GM03348 (cell line): Measurements from ENCODE around the gene MCM10.
"Not testable (repeated sequence)": the region's sequence is repeated elsewhere in the genome, so short reads cannot be mapped to it uniquely, and the experiment has no call there.

Source experiments
- DNase-seq: peaks from one replicate; pipeline ENCODE4 v3.0.0; 2012; ENCODE audit warnings: low spot score

Gene MCM10

GRCh38 chr10:13221572-13221971, 60.2 kb downstream of the MCM10 start:
- no peak for DNase-seq

- DNase-seq: no peak
These were observed 60.8 kb downstream of the MCM10 start for GRCh38 chr10:13222151-13222550.

GRCh38 chr10:13222566-13222965, 61.2 kb downstream of the MCM10 start:
- DNase-seq: no peak

- no peak for DNase-seq
These were observed 61.9 kb downstream of the MCM10 start for GRCh38 chr10:13223241-13223640.

DNA sequence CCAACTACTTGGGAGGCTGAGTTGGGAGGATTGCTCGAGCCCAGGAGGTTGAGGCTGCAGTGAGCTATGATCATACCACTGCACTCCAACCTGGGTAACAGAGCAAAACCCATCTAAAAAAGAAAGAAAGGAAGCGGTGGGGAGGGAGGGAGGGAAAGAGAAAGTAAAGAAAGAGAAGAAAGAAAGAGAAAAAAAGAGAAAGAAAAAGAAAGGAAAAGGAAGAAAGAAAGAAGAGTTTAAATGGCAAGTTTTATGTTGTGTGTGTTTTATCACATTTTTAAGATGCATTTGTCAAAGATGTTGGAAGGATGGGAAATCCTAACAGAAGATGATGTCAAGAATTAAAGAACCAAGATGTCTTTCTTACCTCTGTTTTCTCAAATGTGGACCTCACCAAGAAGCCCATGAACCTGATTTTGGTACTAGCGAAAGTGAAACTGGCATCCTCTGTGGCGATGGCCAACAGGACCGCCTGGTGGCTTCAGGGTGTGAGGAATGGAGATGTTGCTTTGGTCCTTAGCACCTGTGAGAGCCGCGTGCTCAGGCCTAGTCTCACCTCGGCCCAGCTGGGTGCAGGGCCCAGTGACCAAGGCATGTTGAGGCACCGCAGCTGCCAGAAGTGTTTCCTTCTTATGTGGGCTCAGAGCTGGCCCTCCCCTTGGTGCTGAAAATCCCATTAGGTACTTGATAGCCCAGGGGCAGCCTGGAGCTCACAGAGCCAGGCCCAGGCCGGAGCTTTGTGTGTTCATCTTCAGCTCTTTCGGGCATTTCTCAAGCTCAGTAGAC, 63.0 kb downstream of the MCM10 start:
- no peak for DNase-seq

- DNase-seq: no peak
These were observed 64.2 kb downstream of the MCM10 start for GRCh38 chr10:13225601-13226000.

- no peak for DNase-seq
These were observed 65.7 kb downstream of the MCM10 start for GRCh38 chr10:13227031-13227430.

GRCh38 chr10:13231190-13231589, 69.8 kb downstream of the MCM10 start:
- DNase-seq: no peak

DNA sequence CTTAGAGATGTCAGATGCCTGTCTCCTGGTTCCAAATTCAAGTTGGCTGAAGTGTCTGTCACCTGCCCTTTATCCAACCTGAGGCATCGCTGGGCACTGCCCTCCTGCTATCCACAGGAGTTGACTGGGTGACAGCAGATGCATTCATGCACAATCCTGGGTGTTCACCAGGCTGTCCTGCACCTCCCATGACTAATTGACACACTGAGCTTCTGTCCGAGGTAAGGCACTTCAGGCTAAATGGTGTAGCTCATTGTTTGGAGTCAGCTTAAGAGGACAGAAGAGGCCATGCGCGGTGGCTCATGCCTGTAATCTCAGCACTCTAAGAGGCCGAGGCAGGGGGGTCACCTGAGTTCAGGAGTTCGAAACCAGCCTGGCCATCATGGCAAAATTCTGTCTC, 70.5 kb downstream of the MCM10 start:
- no peak for DNase-seq

DNA sequence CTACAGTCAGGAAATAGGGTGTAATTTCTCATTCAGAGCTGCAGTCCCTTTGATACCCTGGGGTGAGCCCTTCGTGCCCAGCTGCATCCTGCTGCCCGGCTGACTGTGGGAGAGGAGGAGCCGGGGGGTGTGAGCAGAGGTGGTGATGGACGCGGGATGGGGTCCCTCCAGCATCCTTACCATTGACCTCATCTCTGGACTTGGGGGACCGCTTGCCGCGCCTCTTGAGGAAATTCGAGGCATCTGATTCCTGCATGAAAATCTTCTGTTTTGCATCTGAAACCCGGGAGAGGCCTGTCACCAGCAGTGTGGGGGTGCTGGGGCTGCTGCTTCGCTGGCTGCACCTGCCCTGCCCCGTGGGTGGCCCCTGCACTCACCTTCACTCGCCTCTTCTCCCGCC, 72.0 kb downstream of the MCM10 start:
- no peak for DNase-seq

DNA sequence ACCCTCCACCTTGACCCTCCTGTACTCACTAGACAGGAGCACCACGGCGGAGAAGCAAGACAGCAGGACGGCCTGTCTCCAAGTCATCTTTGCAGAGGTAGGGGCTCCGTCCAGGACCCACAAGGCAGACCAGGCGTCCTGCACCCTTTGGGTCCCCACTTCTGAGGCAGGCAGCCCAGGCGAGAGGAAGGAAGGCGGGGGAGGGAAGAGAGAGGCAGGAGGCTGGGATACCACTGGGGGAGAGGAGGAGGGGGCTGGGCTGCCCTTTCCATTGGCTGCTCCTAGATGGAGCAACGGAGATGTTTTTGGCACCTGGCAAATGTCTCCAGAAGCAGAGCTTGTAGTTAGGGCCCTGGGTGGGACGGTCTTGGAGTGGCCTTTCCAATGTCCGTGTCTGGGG, 72.8 kb downstream of the MCM10 start, which contains the start of gene UCMA:
Gene UCMA (minus strand): TSS at position 203 of the 400 bp plus-strand sequence. CDS start 116 bp downstream, at position 87.
- no peak for DNase-seq

DNA sequence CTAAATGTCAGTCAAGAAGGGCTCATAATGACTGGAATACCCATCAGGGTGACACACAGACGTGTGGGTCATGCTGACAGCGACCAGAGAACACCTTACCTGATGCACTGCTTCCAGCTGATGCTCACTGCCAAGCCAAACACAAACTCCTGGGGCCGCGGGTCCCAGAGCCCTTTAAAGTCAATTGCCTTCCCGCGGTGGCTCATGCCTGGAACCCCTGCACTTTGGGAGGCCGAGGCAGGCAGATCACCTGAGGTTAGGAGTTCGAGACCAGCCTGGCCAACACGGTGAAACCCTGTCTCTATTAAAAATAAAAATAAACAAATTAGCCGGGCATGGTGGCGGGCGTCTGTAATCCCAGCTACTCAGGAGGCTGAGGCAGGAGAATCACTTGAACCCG, 73.4 kb downstream of the MCM10 start:
- not testable (repeated sequence) for DNase-seq

- no peak for DNase-seq
These were observed 75.3 kb downstream of the MCM10 start for GRCh38 chr10:13236638-13237037.

DNA sequence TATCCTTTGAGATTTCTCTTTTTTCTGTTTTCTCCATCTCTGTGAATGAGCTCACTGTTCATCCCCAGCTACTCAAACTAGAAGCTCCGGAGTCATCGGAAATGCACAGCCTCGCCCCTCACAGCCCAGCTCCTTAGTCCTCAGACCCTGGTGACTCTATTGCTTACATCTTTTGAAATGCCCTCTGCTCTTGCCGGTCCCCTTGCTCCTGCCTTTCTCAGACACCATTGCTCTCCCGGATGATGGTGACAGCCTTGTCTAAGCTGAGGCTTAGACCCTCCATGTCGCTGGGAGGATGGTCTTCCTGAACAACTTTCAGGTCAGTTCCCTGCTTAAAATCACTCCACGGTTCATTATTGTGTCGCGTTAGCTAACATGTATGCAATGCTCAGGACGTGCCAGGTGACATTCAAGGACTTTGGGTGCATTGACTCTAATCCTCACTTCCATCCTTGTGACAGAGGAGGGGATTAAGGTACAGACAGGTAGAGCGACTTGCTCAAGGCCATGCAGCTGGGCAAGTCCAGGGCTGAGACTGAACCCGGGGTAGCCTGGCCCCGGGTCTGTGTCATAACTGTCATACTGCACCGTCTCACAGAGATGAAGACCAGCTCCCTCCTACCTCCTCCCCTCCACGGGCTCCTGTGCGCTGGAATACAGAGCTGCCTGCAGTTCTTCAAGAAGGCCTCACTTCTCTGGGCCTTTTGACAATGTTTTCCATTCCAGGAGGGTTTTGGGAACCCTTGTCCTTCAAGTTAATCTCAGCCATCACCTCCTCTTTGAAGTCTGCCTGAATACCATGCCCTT, 77.1 kb downstream of the MCM10 start:
- no peak for DNase-seq

GRCh38 chr10:13239923-13240322, 78.6 kb downstream of the MCM10 start:
- DNase-seq: no peak

DNA sequence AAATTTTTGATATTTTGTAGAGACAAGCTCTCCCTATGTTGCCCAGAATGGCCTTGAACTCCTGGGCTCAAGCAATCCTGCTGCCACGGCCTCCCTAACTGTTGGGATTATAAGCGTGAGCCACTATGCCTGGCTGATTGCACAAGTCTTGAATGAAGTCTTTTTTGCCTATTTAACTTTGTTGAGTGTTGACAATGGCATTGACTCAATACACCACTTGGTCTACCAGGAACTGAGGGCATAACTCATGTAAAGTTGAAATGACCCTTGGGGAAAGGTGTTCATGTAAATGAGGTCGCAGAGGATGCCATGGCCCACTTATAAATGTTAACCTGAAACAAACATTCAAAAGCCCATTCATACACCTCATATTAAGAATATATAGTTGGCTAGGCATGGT, 80.3 kb downstream of the MCM10 start:
- DNase-seq: no peak

DNA sequence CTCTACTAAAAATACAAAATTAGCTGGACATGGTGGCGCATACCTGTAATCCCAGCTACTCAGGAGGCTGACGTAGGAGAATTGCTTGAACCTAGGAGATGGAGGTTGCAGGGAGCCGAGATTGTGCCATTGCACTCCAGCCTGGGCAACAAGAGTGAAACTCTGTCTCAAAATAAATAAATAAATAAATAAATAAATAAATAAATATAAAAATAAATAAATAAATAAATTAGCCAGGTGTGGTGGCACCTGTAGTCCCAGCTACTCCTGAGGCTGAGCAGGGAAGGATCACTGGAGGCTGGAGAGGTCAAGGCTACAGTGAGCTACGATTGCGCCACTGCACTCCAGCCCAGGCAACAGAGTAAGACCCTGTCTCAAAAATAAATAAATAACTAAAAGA, 80.9 kb downstream of the MCM10 start:
- not testable (repeated sequence) for DNase-seq

- no peak for DNase-seq
These were observed 85.9 kb downstream of the MCM10 start for GRCh38 chr10:13247246-13247645.

- no peak for DNase-seq
These were observed 86.4 kb downstream of the MCM10 start for GRCh38 chr10:13247784-13248183.

DNA sequence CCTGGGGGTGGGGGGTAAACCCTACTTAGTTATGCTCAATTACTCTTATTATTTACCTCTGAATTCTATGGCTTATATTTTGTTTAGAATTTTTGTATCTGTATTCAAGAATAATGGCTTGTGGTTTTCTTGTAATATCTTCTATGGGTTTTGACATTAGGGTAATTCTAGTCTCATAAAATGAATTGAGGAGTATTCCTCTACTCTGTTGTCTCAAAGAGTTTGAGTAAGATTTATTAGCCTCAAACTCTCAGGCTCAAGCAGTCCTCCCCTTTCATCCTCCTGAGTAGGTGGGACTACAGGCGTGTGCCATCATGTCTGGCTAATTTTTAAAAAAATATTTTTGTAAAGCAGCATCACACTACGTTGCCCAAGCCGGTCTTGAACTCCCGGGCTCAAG, 92.4 kb downstream of the MCM10 start:
- no peak for DNase-seq

DNA sequence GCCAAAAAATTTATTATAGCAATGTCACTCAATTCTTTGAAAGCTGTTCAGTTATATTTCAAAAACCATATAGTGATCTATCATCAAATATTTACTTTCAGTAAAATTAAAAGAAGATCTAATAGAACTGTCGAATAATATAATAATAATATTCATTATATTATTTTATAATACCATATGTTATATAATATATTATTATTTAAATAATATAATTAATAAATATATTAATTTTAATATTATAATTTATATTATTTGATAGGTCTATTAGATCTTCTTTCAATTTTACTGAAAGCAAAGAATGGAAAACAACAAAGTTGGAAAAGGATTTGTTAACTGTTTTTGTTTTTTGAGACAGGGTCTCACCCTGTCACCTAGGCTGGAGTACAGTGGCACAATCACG, 95.3 kb downstream of the MCM10 start:
- DNase-seq: no peak

GRCh38 chr10:13257621-13258140, 96.3 kb downstream of the MCM10 start:
- no peak for DNase-seq
